Stimulated activated CD8-positive, alpha-beta memory T cell treated with anti-CD3 and anti-CD28 coated beads, Interleukin-7, amount 100 ng/mL, for 24 hours (primary cell): ENCODE results near the gene SRC.
"Not testable (repeated sequence)": the region's sequence is repeated elsewhere in the genome, so short reads cannot be mapped to it uniquely, and the experiment has no call there.

Experiments used
- DNase-seq: peaks from one replicate; pipeline ENCODE4 v3.0.0-alpha.2; 2020; ENCODE audit warnings: low read depth

SRC gene

DNA sequence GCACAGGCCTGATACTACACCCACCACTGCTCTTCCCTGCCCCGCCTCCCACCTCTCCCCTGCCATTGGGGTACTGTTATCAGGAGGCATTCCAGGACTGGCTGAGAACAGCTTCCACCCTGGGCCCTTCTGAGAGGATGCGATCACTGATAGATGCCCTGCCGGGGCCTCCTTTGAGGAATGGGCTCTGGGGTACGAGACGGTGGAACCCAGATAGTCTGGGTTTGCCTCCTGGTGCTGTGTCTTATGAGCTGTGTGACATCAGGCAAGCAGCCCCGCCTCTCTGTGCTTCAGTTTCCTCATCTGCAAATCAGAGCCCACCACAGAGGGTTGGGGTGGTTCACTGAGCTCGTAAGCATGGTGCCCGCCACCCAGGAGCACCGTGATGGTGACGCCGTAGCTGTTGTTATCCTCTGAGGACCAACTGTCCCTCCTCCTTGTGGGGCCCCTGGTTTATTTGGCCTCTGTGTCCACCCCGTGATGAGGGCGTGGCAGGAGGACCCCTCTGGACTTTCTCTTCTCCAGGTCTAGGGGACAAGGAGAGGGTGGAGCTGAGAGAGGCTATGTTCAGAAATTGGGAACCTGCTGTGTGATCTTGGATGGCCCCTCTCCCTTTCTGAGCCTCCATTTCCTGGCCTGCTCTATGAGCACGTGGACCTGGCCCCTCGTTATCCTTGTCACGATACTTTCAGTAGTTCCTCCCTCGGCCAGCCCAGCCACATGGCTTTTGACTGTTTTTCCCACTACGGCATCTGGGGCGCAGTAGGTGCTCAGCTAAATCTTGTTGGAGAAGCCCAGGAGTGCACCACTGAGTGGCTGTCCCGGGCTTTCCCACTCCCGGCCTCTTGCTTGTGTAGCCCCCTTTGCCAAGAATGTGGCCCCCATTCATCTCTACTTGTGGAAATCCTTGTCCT lies 18.3 kb downstream of the SRC start:
- no peak for DNase-seq

DNA sequence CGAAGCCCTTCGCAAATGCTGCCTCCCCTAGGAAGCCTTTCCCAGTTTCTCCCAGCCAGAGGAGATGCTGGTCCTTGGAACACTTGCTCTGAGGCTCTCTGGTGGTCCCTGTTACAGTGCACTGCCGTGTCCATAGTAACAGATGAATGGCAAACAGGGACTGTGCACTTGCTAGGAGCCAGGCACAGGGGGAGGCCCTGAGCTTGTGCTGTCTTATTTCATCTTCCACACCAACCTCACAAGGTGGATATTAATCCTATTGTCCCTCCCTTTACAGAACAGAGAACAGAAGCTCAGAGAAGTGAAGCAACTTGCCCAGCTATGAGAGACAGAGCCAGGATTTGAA lies 19.0 kb downstream of the SRC start:
- DNase-seq = no peak

DNA sequence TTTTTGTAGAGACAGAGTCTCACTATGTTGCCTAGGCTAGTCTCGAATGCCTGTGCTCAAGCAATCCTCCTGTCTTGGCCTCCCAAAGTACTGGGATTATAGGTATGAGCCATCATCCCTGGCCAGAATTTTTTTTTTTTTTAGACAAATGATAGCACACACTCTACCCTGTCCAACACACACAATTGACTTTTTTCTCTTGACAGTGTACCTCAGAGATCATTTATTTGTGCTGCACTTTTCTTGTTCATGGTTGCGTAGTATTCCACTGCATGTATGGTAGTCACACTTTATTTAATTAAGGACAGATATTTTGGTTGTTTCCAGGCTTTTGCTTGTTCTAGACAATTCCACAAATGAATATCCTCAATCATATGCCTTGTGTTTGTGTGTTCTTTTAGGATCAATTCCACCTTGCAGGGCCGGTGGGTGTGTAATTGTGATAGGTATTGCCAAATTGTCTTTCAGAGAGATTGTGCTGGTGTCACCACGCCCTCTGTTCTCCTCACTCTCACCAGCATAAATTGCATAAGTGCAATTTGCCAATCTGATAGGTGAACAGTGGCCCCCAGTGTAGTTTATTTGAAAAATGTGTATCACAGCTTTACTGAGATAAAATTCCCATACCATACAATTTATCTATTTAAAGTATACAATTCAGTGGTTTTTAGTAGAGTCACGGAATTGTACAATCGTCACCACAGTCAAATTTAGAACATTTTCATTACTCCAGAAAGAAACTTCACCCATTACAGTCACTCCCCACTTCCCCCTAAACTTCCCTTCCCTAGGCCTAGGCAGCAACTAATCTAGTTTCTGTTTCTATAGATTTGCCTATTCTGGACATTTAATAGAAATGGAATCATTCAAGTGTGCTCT lies 20.1 kb downstream of the SRC start:
- DNase-seq = no peak

DNA sequence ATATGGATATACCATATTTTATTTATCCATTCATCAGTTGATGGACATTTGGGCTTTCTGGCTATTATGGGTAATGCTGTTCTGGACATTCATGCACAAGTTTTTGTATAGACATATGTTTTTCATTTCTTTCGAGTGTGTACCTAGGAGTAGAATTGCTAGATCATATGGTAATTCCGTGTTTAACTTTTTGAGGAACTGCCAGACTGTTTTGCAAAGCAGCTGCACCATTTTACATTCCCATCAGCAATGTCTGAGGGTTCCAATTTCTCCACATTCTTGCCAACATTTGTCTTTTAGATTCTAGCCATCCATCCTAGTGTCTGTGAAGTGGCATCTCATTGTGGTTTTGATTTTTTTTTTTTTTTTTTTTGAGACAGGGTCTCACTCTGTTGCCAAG lies 20.8 kb downstream of the SRC start:
- DNase-seq = no peak

DNA sequence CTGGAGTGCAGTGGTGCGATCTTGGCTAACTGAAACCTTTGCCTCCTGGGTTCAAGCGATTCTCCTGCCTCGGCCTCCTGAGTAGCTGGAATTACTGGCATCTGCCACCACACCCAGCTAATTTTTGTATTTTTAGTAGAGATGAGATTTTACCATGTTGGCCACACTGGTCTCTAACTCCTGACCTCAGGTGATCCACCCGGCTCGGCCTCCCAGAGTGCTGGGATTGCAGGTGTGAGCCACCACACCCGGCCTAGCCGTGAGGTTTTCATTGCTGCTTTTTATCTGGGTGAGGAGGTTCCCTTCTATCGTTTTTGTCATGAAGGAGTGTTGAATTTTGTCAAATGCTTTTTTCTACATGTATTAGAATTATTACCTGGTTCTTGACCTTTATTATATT lies 23.9 kb downstream of the SRC start:
- DNase-seq = no peak

DNA sequence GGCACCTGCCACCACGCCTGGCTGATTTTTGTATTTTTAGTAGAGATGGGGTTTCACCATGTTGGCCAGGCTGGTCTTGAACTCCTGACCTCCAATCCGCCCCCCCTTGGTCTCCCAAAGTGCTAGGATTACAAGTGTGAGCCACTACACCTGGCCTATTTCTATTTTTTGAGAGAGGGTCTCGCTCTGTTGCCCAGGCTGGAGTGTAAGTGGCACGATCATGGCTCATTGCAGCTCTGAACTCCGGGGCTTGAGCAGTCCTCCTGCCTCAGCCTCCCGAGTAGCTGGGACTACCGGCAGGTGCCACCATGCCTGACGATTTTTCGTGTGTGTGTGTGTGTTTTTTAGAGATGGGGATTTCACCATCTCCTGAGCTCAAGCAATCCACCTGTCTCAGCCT lies 25.9 kb downstream of the SRC start:
- DNase-seq = not testable (repeated sequence)

DNA sequence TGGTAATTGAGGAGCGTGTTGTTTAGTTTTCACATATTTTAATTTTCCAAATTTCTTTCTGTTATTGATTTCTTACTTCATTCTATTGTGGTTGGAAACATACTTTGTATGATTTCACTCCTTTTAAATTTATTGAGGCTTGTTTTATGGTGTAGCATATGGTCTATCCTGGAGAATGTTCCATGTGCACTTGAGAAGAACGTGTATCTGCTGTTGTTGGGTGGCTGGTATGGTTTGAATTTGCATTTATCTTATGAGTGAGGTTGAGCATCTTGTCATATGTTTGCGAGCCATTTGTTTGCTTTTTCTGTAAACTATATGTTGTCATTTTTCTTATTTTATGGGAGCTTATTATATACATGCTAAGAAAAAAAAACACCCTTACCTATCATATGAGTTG lies 26.5 kb downstream of the SRC start:
- no peak for DNase-seq

DNA sequence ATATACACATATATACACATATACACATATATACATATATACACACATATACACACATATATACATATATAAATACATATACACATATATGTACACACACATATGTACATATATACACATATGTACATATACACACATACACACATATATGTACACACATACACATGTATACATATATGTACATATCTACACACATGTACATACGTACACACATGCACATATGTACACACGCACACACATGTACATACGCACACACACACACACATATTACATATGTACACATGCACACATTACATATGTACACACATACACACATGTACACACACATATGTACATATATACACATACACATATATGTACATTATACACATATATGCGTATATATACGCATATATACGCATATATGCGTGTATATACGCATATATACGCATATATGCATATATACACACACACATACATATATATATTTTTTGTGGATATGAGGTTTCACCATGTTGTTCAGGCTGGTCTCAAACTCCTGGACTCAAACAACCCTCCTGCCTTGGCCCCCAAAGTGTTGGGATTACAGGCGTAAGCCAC lies 27.2 kb downstream of the SRC start:
- DNase-seq = no peak

DNA sequence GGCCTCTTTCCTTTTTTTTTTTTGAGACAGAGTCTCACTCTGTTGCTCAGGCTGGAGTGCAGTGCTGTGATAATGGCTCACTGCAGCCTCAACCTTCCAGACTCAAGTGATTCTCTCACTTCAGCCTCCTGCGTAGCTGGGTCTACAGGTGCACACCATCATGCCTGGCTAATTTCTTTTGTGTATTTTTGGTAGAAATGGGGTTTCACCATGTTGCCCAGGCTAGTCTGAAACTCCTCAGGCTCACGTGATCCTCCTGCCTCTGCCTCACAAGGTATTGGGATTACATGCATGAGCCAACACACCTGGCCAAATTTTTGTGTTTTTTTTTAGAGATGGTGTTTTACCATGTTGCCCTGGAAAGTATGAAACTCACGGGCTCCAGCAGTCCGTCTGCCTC lies 29.3 kb downstream of the SRC start:
- no peak for DNase-seq

DNA sequence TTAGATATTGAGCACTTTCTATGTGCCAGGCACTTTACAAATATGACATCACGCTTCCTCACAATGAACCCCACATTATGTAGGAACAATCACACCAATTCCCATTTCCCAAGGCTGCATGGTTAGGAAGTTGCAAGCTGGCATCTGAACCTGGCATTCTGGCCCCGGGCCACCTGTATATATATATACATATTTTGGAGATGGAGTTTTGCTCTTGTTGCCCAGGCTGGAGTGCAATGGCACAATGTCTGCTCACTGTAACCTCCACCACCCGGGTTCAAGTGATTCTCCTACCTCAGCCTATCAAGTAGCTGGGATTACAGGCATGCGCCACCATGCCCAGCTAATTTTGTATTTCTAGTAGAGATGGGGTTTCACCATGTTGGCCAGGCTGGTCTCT lies 30.4 kb downstream of the SRC start:
- DNase-seq = no peak

DNA sequence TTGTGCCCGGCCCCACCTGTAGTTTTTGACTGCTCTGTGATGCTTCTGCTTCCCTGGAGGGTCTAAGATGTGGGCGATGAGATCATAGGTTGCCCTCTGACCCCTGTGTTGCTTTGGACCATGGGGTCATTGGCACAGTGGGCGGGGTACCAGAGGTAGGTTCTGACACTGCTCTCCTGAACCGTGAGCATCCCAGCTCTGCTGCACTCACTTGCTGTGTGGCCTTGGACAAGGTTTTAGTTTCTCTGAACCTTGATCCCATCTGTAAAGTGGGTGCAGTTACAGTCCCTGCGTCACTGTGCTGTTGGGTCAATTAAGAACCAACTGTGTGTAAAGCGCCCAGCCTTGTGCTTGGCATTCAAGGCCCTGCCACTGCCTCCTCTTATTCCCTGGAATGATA lies 30.9 kb downstream of the SRC start:
- no peak for DNase-seq

DNA sequence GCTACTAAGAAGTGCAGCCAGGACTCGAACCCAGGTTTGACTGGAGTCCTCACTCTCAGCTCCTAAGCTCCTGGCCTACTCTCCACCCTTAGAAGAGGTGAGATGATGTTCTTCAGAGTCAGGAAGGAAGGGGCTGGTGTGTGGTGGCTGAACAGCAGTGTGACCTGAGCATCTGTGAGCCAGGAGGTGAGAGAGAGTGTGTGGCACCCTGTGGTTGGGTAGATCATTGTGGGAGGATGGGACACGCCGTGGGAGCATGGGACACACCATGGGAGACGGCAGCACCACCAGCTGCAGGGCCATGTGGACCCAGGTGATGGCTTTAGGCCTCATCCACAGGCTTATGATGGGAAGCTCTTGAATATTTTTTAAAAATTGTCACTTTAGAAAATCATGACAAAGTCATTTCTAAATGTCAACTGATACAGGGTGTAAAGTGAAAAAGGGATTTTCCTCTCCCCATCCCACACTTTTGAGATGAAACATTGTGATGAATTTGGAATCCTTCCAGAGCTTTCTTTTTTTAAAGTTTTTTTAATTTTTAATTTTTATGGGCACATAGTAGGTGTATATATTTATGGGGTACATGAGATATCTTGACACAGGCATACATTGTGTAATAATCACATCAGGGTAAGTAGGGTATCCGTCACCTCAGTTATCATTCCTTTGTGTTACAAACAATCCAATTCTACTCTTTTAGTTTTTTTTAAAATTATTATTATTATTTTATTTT lies 31.6 kb downstream of the SRC start:
- no peak for DNase-seq

DNA sequence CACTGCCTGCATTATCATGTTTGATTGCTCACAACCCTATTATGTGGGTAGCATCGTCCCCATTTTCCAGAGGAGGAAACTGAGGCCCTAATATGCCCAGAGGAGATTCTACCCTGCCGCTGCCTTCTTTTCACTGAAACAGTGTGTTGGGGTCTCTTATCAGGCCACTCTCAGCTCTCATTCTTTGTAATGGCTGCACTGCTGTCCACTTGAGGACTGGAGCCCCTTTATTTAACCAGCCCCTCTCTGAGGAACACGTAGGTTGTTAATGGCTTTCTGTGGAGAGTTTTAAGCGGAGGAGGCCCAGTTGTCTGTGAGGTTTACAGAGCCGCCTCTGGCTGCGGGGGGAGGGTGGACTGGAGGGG lies 32.5 kb downstream of the SRC start:
- DNase-seq = no peak

DNA sequence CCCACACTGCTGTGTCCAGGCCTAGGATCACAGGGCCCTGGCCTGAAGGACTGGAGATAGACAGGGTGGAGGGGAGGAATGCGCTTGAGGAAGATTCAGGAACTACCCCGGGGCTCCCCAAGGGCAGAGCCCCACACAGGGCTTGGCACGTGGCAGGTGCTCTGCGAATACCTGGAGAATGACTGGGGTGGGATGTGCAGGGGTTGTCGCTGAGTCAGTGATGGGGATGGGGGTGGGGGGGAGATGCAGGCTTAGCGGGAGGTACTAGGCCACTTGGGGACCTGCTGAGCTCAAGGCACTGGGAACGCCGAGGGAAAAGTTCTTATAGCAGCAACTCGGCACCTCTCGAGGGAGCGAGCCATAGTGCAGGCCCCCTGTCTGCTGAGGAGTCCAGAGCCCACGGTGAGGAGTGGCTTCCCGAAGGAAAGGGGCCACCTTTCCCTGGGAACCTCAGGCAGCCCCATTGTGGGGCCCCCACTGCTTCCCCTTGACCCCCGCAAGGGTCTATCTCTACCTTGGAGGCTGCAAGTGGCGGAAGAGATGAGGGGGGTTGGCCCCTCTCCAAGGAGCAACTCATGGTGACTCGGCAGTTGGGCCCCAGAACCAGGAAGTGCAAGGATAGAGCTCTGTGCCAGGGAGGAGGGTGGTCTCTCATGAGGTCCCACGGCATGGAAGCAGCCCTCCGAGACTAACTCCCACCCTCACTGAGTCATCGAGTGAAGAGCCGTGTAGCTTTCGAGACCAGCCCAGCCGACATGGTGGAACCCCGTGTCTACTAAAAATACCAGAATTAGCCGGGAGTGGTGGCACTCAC lies 33.1 kb downstream of the SRC start:
- no peak for DNase-seq

DNA sequence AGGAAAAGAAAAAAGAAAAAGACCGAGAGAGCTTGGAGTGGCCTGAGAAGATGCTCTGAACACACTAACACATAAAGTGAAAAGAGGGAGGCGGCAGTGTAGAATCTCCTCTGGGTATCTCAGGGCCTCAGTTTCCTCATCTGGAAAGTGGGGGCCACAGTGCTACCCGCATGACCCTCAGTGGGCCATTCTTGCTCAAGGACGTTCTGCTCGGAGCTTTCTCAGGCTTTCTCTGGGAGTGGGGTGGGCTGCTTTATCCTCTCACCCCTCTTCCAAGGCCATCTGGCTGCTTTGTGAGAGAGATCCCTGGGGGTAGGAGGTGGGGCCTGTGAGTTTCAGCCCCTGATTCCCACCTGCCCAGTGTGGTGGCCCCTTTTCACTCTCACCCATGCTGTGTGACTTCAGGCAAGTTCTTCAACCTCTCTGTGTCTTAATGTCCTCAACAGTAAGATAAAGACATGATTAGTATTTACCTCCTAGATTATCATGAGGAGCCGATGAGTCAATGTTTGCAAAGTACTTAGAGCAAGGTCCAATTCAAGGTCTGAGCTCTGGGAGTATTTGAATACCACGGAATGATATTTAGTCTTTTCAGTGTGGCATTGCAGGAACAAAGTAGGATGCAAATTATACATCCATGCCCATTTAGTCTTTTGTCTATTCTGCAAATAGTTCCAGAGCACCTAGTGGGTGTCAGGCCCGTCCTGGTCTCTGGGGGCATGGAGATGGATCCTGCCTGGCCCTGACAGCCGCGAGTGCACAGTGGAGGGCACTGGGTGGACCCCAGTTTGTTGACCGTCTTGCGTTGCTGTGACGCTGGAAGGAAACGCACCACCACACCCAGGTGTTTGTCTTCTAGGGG lies 34.3 kb downstream of the SRC start:
- no peak for DNase-seq

DNA sequence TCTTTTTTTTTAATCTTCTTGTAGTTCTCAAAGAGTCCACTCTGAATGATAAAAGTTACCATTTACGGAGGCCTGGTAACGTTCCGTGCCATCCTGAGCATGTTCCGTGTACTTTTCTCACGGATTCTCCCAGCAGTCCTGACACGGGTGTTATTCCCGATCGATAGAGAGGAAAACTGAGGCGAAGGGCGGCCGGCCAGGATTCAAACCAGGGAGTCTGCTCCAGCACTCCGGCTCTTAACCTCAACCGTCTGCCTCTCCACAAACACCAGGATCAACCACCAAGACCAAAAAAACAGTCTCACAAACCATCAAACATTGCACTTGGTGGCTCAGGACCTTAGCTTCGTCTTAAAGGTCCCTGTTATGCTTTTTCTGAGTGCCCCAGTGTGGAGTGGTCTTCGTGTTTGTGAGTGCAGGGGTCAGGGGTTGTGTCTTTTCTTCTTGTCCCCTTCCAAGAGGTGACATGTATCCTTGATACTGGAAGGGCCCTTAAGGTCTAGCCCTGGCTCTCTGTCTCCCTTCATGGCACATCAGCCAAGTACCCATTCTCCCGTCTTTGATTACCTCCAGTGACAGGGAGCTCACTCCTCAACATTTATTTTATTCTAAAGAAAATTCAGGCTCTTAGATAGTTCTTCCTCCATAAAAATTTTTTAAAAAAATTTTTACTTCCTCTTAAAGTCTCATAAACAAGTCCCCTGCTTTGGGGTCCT lies 35.1 kb downstream of the SRC start:
- DNase-seq = no peak

DNA sequence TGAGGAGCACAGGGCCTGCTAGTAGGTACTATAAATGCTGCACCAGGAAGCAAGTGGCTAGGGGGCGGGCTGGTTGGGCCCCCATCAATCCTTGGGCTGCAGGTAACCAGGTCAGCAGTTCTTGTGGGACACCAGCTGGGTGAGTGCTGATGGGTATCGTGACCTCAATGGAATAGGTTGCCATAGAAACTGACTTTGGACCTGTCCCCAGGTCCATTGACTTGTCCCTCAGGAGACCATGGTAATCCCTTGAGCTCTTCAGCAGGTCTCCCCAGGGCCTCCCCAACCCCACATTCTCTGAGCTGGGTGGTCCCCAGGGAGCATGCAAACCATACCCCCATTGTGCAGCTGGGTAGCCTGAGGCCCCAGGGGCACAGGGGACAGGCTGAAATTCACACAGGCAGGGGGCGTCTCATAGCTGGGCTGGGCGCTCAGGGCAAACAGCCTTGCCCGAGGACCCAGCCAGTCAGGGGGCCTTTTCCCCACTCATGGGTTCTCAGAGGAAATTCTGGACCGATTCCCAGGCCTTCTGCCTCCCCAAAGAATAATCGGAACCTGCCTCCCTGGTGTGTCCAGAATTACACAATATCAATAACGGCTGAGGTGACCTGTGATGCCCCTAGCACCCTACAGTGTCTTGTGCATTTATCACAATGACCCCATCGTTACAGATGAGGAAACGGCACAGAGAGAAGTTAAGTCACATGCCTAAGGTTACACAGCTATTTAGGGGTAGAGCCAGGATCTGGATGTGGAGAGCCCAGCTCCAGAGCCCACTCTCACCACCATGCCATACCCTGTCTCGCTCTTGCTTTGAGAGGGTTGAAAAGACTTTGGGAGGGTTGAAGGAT lies 35.9 kb downstream of the SRC start:
- no peak for DNase-seq

DNA sequence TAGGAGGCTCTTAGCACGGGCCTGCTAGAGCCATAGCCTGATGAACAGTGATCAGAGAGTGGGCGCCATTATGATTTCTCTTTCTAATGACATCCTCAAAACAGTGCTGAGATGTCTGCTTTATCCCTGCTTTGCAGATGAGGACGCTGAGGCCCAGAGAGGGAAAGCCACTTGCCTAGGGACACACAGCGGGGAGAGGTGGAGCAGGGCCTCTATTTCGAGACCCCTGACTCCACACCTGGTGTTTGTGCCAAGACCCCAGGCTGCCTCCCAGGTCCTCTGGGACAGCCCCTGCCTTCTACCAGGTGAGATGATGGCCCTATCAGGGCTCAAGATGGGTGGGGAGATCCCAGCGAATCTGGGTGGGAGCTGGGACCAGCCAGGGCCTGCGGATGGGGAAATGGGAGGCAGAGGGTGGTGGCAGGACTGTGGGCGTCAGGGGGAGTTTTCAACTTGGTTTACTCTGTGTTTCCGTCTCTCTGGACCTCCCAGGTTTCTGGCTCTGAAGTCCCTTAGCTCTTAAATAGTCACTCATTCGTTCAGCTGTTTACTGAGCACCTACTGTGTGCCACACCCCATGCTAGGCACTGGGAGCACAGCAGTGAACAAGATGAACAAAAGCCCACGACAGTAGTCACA lies 36.7 kb downstream of the SRC start:
- DNase-seq = no peak
